Left lobe of liver (tissue), 2 donors: ENCODE measurements around the gene MYLK4. TPM values are rescaled to one million over a fixed set of nuclear protein-coding genes. Genes with fewer than 3 reads are reported as not detected.

ENCODE experiments used
- ATAC-seq: fragments of 200-7000 bp; cut with Tn5 transposase; one replicate; pipeline ENCODE4 v1.9.1; 2020; ENCODE audit warnings: mild to moderate bottlenecking, moderate library complexity
- DNase-seq: peaks from one replicate; pipeline ENCODE4 v3.0.0-alpha.2; 2020; ENCODE audit warnings: low spot score
- total RNA-seq: library from RNA; stranded (reverse); gene quantifications from one replicate; pipeline ENCODE4 v1.2.1, GENCODE V29; 2021
- donor health status: DM: no; HTN: no; CAD: no; lungs with moderate emphysema.
- donor health status: DM: no; HTN: yes; CAD: no.

The MYLK4 gene
- total RNA-seq, 1 donor from 2014 or later = 0.25 TPM

DNA sequence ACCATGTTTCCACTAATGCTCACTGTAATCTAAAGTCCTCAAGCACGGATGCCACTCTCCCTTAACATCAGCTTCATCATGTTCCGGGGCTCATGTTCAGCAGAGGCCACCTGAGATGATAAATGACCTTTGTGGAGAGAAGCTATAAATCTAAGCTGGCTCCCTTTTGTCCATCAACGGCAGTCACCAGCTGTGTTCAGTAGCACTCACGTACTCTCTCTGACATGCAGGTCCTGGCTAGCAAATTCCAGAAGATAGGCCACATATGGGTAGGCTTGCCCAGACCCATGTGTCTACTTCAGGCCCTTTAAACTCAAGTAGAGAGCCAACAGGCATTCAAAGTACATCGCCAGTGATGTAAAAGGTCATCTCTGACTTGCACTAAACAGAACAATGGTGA is 38.6 kb downstream of the MYLK4 start:
- DNase-seq (no peak), ATAC-seq (no peak)

DNA sequence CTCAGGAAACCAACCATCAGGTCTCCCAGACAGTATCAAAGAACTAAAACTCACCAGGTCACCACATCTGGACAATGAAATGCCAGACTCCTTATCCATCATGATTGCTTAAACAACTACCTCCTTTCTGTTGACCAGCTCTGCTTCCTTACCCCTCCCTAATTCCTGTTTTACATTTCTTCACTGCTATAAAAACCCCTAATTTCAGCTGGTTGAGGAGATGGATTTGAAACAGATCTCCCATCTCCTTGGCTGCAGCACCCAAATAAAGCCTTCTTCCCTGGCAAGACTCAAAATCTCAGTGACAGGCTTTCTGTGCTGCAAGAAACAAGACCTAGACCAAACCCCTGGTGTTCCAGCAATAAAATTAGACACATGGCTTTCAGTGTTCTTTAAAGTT is 40.3 kb downstream of the MYLK4 start:
- no peak for DNase-seq
- no peak for ATAC-seq

DNA sequence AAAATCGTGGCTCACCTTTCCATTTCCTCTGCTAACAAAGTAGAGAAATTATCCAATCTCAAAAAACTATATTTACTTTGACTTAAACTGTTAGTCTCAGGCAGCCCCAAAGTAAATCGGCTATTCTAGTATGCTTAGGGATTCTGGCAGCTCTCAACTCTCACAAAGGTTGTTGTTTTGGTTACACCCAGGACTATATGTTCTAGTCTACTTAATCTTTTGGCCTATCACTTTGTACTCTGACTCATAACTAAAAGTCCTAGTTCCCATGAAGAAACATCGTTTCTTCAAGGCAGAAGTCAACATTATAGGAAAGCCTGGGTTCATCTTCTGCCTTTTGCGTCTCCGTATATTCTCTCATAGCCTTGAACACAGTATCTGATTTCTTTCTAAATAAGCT is 42.3 kb downstream of the MYLK4 start:
- ATAC-seq (no peak), DNase-seq (no peak)

DNA sequence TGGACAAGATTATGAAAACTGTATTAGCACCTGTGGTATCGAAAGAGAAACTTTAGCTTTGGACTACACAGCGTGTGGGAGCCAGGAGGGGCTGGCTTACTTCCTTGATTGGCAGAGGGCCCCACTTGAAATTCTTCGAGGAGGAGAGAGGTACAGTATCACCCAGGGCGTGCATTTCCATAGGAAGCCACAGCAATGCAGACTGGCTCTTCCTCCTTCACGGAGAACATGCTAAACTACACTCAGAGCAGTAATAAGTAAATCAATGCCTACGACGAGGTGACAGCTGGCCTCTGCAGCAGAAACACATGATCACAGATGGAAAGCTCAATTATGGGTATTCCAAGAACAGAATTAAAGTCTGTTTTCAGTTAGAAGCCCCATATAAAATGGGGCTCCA is 44.2 kb downstream of the MYLK4 start:
- DNase-seq (no peak), ATAC-seq (no peak)

DNA sequence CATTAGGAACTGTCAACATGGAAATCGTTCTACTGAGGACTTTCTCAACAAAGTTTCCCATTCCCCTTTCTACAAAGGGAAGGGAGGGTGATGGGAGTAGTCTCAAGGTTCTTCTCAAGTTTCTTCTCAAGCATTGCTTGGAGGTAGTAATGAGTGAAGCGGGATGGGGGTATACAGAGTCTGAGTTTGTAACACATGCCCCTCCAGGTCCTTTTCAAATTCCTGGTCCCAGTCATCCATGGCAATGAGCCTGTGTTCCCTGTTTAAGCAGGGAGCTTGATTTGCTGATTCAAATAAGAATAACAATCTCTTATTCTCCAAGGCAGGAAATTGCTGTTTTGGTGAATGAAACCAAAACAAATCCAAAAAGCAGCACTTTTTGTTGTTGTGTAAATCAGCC is 45.5 kb downstream of the MYLK4 start:
- DNase-seq = no peak
- no peak for ATAC-seq

- no peak for DNase-seq
Observed at GRCh38 chr6:2697291-2697690, 53.4 kb downstream of the MYLK4 start.

DNA sequence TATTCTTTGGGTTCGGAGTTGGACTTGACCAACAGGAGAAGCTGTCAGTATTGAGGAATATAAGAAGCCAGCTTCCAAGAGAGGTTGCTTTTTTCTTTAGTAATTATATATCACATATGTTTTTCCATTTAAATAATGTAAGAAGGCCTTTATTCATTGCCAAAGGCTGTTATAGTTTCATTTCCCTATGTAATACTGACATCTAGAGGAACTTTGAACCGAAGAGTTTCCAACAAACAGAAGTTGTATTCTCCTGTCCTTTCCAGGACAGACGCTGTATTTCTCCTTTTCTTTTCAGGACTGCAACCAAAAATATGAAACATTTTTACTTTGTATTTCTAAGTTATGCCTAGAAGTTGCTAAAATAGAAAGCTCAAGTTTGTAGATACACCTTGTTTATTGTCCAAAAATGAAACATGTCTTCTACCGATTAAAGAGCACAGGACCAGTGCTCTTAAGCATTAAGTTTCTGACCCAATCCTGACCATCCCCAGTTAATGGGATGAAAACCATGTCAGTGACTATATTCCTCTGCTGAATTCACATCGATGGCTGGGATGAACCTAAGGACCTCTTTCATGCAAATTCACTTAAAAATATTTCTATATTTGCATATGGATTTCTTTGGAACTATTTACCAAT is 55.1 kb downstream of the MYLK4 start:
- ATAC-seq = peak; percentile 81
- no peak for DNase-seq

More at GRCh38 chr6:2697291-2697690, 53.4 kb downstream of the MYLK4 start:
- no peak for ATAC-seq

DNA sequence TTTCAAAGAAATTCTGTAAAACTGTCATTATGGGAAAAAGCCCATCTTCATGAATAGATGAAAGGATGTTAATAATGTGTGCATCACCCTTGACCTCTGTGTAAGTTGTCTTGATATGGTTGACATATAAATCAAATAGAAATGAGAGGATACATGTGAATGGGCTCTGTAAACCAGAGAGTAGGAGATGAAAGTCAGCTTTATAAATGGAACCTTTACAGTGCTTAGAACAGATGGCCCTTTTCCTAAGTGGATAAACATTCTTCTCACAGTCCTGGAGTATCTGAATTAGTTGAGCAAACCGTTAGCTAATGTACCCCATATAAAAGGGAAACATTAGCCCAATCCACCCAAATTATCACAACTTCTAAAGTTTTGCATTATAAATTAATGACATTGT is 57.5 kb downstream of the MYLK4 start:
- ATAC-seq (no peak), DNase-seq (no peak)

DNA sequence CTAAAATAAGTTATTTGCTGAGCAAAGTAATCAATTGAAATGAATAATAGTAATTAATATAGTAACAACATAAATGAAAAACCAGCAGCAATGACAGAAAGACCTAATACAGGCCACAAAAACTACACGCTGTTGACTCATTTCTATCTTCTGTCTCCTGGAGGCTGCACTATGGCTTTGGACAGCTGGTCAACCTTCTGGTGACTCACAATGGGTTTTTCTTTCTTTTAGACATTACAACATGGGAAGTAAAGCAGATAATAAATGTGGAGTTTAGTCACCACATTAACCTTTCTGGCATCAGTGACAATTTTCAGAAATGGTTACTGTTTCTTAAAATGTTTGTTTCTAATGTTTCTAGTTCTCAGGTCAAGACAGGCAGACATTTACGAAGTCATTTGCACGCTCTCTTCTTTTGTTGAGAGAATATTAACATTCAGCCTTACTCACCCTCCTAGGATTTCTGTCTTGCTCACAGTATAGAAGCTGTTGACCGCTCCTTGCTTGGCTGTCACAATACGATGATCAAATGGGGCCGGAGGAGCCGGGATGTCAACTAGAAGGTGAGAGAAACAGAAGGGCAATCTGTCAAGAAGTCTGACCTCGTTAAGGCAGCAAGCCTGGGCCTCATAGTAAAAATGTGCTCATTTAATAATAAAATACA is 62.2 kb downstream of the MYLK4 start:
- ATAC-seq = no peak
- DNase-seq = no peak

DNA sequence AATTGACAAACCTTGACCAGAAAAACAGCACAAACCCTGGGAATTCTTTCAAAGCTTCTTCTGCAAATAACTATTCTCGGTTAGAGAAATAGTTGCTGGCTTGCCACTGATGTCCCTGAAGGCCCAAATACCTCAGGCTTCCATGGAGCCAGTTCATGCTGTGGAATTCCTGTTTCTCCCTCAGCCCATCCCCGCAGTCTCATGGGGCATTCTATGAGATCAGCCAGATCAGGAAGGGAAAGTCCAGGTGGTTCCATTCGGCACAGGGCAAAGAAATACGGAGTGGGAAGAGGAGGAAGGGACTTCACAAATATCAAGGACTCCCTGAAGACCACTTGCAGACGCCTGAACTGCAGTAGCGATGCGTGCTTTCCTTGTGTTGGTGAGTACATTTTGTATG is 63.3 kb downstream of the MYLK4 start:
- DNase-seq = no peak
- ATAC-seq = no peak

- no peak for ATAC-seq
- no peak for DNase-seq
Observed at GRCh38 chr6:2686515-2686914, 64.2 kb downstream of the MYLK4 start.

- DNase-seq = no peak
- ATAC-seq = peak; percentile 63
Observed at GRCh38 chr6:2684766-2685754, 65.7 kb downstream of the MYLK4 start.

GRCh38 chr6:2684103-2684749 is 66.5 kb downstream of the MYLK4 start:
- DNase-seq (no peak), ATAC-seq (no peak)

GRCh38 chr6:2680264-2680922 is 70.3 kb downstream of the MYLK4 start:
- ATAC-seq = no peak
- DNase-seq = no peak

DNA sequence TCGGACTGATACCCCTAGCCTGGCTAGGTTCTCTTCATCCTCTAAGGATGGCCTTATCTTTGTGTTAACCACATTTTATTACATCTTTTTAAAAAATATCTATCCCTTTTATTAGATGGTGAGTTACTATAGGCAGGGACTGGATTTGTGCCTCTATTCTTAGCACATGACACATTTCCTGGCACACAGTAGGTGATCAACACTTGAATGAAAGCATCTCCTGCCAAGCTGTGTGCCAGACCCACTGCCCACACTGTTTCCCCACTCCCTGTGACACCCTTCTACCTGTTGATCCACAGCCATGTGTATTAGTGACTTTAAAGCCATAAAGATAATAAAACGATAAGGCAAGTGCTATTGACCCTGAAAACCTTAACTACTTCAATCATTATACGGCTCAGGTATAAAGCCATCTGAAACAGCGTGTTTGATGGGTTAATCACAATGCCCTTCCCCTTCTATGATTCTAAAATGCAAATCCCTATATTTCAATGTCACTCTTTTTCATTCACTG is 73.6 kb downstream of the MYLK4 start:
- DNase-seq (no peak), ATAC-seq (no peak)

DNA sequence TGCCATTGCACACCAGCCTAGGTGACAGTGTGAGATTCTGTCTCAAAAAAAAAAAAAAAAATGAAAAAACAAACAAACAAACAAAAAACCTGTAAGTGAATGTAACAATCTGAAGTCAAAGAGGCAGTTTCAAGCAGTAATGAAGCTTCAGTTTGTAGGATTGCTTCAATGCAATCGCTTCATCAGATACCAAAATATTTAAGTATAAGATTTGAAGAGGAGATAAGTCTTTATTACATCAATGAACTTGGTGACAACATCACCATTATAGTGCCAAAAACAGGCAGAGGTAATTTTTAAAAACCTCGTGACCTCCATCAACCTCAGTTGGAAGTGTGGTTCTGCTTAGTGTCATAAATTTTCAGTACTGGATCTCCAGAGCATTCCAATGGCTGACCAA is 74.7 kb downstream of the MYLK4 start:
- no peak for DNase-seq
- no peak for ATAC-seq

DNA sequence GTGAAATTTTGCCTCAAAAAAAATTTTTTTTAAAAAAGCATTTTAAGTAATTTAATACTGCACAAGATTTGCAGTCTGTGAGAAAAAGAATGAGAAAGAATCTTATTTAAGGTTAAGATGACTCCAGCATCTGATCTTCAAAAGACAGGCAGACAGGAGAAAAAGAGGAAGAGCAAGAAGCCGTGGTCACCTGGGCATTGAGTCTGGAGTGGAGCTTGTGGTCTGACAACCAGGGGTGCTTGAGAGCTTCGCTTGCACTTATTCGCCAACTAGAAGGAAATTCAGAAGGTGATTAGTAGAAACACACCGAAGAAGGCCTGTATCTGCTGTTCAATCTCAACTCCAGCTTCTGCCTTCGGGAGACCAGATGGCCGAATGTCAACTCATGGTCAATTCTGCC is 75.9 kb downstream of the MYLK4 start:
- no peak for DNase-seq
- no peak for ATAC-seq

DNA sequence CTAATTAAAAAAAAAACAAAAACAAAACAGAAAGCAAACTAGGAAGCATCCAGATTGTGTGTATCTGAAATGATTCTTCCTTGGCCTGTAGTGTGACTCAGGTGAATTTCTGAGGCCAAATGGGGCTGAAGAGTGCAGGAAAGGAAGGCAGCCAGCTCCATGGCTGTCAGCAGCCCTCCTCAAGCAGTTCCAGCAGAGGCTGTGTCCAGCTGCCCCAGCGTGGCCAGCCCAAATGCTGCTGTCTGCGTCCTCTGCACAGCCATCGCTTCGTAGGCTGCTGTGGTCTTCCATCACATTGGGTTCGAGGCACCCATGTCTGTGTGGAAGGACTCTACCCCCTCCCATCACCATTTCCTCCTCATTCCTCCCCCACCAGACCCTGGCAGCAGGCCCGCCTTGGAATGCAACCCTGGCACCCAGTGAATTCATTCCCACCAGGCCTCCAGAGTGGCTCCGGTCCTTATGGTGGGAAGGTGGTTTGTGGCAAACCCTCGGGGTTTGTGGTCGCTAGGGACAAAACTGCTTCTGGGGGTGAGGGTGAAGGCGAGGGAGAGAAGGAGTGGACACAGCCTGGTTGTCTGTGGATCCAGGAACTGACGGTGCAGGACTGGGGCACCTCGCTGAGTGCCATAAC is 81.5 kb downstream of the MYLK4 start:
- ATAC-seq (no peak), DNase-seq (no peak)

GRCh38 chr6:2667617-2668016 is 83.1 kb downstream of the MYLK4 start:
- DNase-seq = no peak
- peak; percentile 52 for ATAC-seq
